ENCODE results near the gene DNAJC16.
"Not testable (repeated sequence)": the region's sequence is repeated elsewhere in the genome, so short reads cannot be mapped to it uniquely, and the experiment has no call there.

DNAJC16 gene

GRCh38 chr1:15592285-15592684, 65.6 kb downstream of the DNAJC16 start:
- no peak for DNase-seq

- DNase-seq: no peak
These were observed 69.4 kb downstream of the DNAJC16 start for GRCh38 chr1:15595809-15596617.

- DNase-seq: no peak
These were observed 71.8 kb downstream of the DNAJC16 start for GRCh38 chr1:15598436-15598835.

- peak; percentile 52 for DNase-seq
These were observed 76.7 kb downstream of the DNAJC16 start for GRCh38 chr1:15603050-15603965.

- not testable (repeated sequence) for DNase-seq
These were observed 77.3 kb downstream of the DNAJC16 start for GRCh38 chr1:15603966-15604282.

- not testable (repeated sequence) for DNase-seq
These were observed 77.8 kb downstream of the DNAJC16 start for GRCh38 chr1:15604400-15604799.

- no peak for DNase-seq
These were observed 79.0 kb downstream of the DNAJC16 start for GRCh38 chr1:15605398-15606383.

- no peak for DNase-seq
These were observed 83.0 kb downstream of the DNAJC16 start for GRCh38 chr1:15609631-15610030.

- DNase-seq: no peak
These were observed 83.5 kb downstream of the DNAJC16 start for GRCh38 chr1:15610167-15610566.

GRCh38 chr1:15616373-15617172, 89.9 kb downstream of the DNAJC16 start:
- no peak for DNase-seq

- DNase-seq: peak; percentile 44
These were observed 90.8 kb downstream of the DNAJC16 start, which contains the start of gene DDI2 for GRCh38 chr1:15617173-15618076. TSS of gene DDI2 (plus strand) at chr1:15617458. CDS start at chr1:15617671, 213 bp downstream.

GRCh38 chr1:15618077-15618654, 91.5 kb downstream of the DNAJC16 start:
- DNase-seq: no peak

GRCh38 chr1:15618655-15619525, 92.2 kb downstream of the DNAJC16 start:
- no peak for DNase-seq

GRCh38 chr1:15620155-15620545, 93.5 kb downstream of the DNAJC16 start:
- no peak for DNase-seq

- no peak for DNase-seq
These were observed 94.4 kb downstream of the DNAJC16 start for GRCh38 chr1:15620902-15621682.

- no peak for DNase-seq
These were observed 95.3 kb downstream of the DNAJC16 start for GRCh38 chr1:15621975-15622374.

GRCh38 chr1:15622712-15623373, 96.2 kb downstream of the DNAJC16 start:
- DNase-seq: no peak

GRCh38 chr1:15623435-15623834, 96.8 kb downstream of the DNAJC16 start:
- DNase-seq: no peak
